SK-N-SH (cell line): ENCODE measurements around the gene RHEBL1. TPM values are rescaled to one million over a fixed set of nuclear protein-coding genes. Genes with fewer than 3 reads are reported as not detected.
A peak's percentile ranks its signal among the peaks of the same experiment; 100 is the strongest.

Experiments
- CTCF ChIA-PET: fragments of 300-600, 350-600 bp; formaldehyde crosslinking; extraction: SDS; loops from one replicate; lab custom pipeline; 2021; lab: Yijun Ruan, JAX
- POLR2A ChIA-PET: fragments of 350-600 bp; sonication (Branson Sonifier 250); formaldehyde crosslinking; extraction: SDS; loops from one replicate; lab custom pipeline; 2020; ENCODE audit warnings: antibody characterized with exemption, inconsistent platforms; lab: Yijun Ruan, JAX
- DNase-seq: peaks from one replicate; pipeline ENCODE4 v3.0.0; 2012
- H2AFZ ChIP-seq: fragments of 200-600 bp; sonication (generic); 2 replicates; pipeline ENCODE4 v1.8.1; 2016; ENCODE audit warnings: antibody characterized with exemption, mild to moderate bottlenecking, low read depth
- H3F3A ChIP-seq: fragments of 200-600 bp; sonication (generic); replicated peaks from 2 replicates; pipeline ENCODE3; 2016; ENCODE audit warnings: antibody characterized with exemption, mild to moderate bottlenecking; ENCODE audit not compliant: insufficient read depth
- H3K27ac ChIP-seq, 2 experiments: fragments of 200-500 bp in 1 of 2; fragments of 200-600 bp in 1 of 2; sonication (Bioruptor generic) in 1 of 2; sonication (generic), shearing (Covaris generic) in 1 of 2; 2 replicates each; pipeline versions ENCODE4 v1.5.1 to v1.6.1; 2014 to 2016; ENCODE audit warnings: low read depth in 2 of 2, inconsistent platforms in 1 of 2, low read length in 1 of 2, mild to moderate bottlenecking in 1 of 2, mixed read lengths in 1 of 2
- H3K27me3 ChIP-seq: fragments of 200-600 bp; sonication (generic), shearing (Covaris generic); 2 replicates; pipeline ENCODE4 v1.6.1; 2016; ENCODE audit warnings: mixed run types; ENCODE audit not compliant: insufficient read depth
- H3K36me3 ChIP-seq, 2 experiments: fragments of 200-500 bp in 1 of 2; fragments of 200-600 bp in 1 of 2; sonication (Bioruptor generic) in 1 of 2; sonication (generic) in 1 of 2; replicated peaks in 1 of 2; 2 replicates each; pipeline versions ENCODE3 to v1.5.1; 2014 to 2016; ENCODE audit warnings: low read length in 1 of 2, mild to moderate bottlenecking in 1 of 2; ENCODE audit not compliant: insufficient read depth in 2 of 2, control insufficient read depth in 1 of 2
- H3K4me1 ChIP-seq, 2 experiments: fragments of 200-500 bp in 1 of 2; fragments of 200-600 bp in 1 of 2; sonication (Bioruptor generic) in 1 of 2; sonication (generic), shearing (Covaris generic) in 1 of 2; 2 replicates each; pipeline versions ENCODE4 v1.5.1 to v1.6.1; 2014 to 2016; ENCODE audit warnings: low read depth in 1 of 2, low read length in 1 of 2, mixed run types in 1 of 2; ENCODE audit not compliant: insufficient read depth in 2 of 2, control insufficient read depth in 1 of 2
- H3K4me2 ChIP-seq: fragments of 200-600 bp; sonication (generic), shearing (Covaris generic); 2 replicates; pipeline ENCODE4 v1.6.1; 2017; ENCODE audit warnings: mixed run types
- H3K4me3 ChIP-seq, 2 experiments: fragments of 200-500 bp in 1 of 2; fragments of 200-600 bp in 1 of 2; sonication (Bioruptor generic) in 1 of 2; sonication (generic), shearing (Covaris generic) in 1 of 2; 2 replicates each; pipeline versions ENCODE4 v1.5.1 to v1.8.1; 2014 to 2016; ENCODE audit warnings: low read depth in 2 of 2, inconsistent platforms in 1 of 2, low read length in 1 of 2, mild to moderate bottlenecking in 1 of 2, mixed read lengths in 1 of 2, moderate library complexity in 1 of 2
- H3K79me2 ChIP-seq: fragments of 200-600 bp; sonication (generic); 2 replicates; pipeline ENCODE4 v1.8.1; 2017; ENCODE audit warnings: mild to moderate bottlenecking; ENCODE audit not compliant: insufficient read depth
- H3K9ac ChIP-seq: fragments of 200-600 bp; sonication (generic); 2 replicates; pipeline ENCODE4 v1.6.1; 2017; ENCODE audit warnings: mixed run types
- H3K9me2 ChIP-seq: fragments of 200-600 bp; sonication (generic); 2 replicates; pipeline ENCODE4 v1.6.1; 2017; ENCODE audit warnings: mixed run types
- H3K9me3 ChIP-seq: fragments of 200-600 bp; sonication (generic); 2 replicates; pipeline ENCODE4 v1.6.1; 2017; ENCODE audit warnings: mixed run types, mild to moderate bottlenecking, moderate library complexity
- H4K20me1 ChIP-seq: fragments of 200-600 bp; sonication (generic); 2 replicates; pipeline ENCODE4 v1.6.1; 2017; ENCODE audit warnings: mild to moderate bottlenecking, mixed run types; ENCODE audit not compliant: insufficient read depth
- CHD2 ChIP-seq: fragments of 150-350 bp; IDR thresholded peaks from 2 replicates; pipeline ENCODE4 v1.6.1; 2018; ENCODE audit warnings: low read length; ENCODE audit not compliant: partially characterized antibody
- ELF1 ChIP-seq: IDR thresholded peaks from 2 replicates; pipeline ENCODE4 v1.4.0; 2012
- EP300 ChIP-seq, 2 experiments: IDR thresholded peaks; 2 replicates each; pipeline versions ENCODE4 v1.4.0 to v1.6.1; 2012; ENCODE audit warnings: borderline replicate concordance in 1 of 2, low read depth in 1 of 2, low read length in 1 of 2
- FOXM1 ChIP-seq: IDR thresholded peaks from 2 replicates; pipeline ENCODE4 v1.4.0; 2012; ENCODE audit warnings: low read depth, mild to moderate bottlenecking
- GABPA ChIP-seq: IDR thresholded peaks from 2 replicates; pipeline ENCODE4 v1.4.0; 2012; ENCODE audit warnings: low read depth, mild to moderate bottlenecking
- MEF2A ChIP-seq: IDR thresholded peaks from 2 replicates; pipeline ENCODE4 v1.4.0; 2012; ENCODE audit warnings: low read depth, borderline replicate concordance
- MXI1 ChIP-seq: IDR thresholded peaks from 2 replicates; pipeline ENCODE4 v1.6.1; 2012; ENCODE audit warnings: mild to moderate bottlenecking, low read depth, low read length, improper control_type of control experiment
- RCOR1 ChIP-seq: fragments of 150-350 bp; IDR thresholded peaks from 2 replicates; pipeline ENCODE4 v1.6.1; 2017; ENCODE audit warnings: antibody characterized with exemption, low read length
- TAF1 ChIP-seq: IDR thresholded peaks from 2 replicates; pipeline ENCODE4 v1.6.1; 2012; ENCODE audit warnings: low read depth, mild to moderate bottlenecking, low read length, moderate library complexity, borderline replicate concordance
- TEAD4 ChIP-seq: IDR thresholded peaks from 2 replicates; pipeline ENCODE4 v1.4.0; 2012; ENCODE audit warnings: mild to moderate bottlenecking, borderline replicate concordance; ENCODE audit not compliant: insufficient read depth
- YY1 ChIP-seq: IDR thresholded peaks from 2 replicates; pipeline ENCODE4 v1.4.0; 2012; ENCODE audit warnings: low read depth, mild to moderate bottlenecking
- WGBS: methylation state at CpG from one replicate; pipeline ENCODE4 v1.1.6; 2017; ENCODE audit warnings: low lambda C conversion rate; 5-methylcytosine and 5-hydroxymethylcytosine counted together
- polyA plus RNA-seq, 3 experiments: library from polyadenylated mRNA; depleted of rRNA; stranded (reverse); fragments of >200 nt; gene quantifications; 2 replicates each; pipeline ENCODE4 v1.2.3, GENCODE V29; 2012
- TF ChIP-seq, protein P1 (sequence below): IDR thresholded peaks from 2 replicates; pipeline ENCODE4 v1.4.0; 2012; ENCODE audit warnings: low read depth
- TF ChIP-seq, protein P2 (sequence below): IDR thresholded peaks from 2 replicates; pipeline ENCODE4; 2012
- TF ChIP-seq, protein P3 (sequence below): IDR thresholded peaks from 2 replicates; pipeline ENCODE4 v1.6.1; 2012; ENCODE audit warnings: mild to moderate bottlenecking, low read depth, low read length, moderate library complexity
- TF ChIP-seq, protein P4 (sequence below): fragments of 200-600 bp; sonication (generic); IDR thresholded peaks from 2 replicates; pipeline ENCODE4 v1.6.1; 2017; ENCODE audit warnings: antibody characterized with exemption, mild to moderate bottlenecking, moderate library complexity
- TF ChIP-seq, protein P5 (sequence below): IDR thresholded peaks from 2 replicates; pipeline ENCODE4 v1.4.0; 2012; ENCODE audit warnings: low read depth, borderline replicate concordance
- TF ChIP-seq, protein P6 (sequence below): IDR thresholded peaks from 2 replicates; pipeline ENCODE4 v1.4.0; 2012; ENCODE audit warnings: low read depth, borderline replicate concordance
- TF ChIP-seq, protein P7 (sequence below): fragments of 150-350 bp; IDR thresholded peaks from 2 replicates; pipeline ENCODE4 v1.6.1; 2017; ENCODE audit warnings: antibody characterized with exemption, low read length, low read depth, borderline replicate concordance

RHEBL1 gene
- polyA plus RNA-seq, 1 of the 3 experiments (the other 2 are of a cell fraction) = 2.2 TPM

DNA sequence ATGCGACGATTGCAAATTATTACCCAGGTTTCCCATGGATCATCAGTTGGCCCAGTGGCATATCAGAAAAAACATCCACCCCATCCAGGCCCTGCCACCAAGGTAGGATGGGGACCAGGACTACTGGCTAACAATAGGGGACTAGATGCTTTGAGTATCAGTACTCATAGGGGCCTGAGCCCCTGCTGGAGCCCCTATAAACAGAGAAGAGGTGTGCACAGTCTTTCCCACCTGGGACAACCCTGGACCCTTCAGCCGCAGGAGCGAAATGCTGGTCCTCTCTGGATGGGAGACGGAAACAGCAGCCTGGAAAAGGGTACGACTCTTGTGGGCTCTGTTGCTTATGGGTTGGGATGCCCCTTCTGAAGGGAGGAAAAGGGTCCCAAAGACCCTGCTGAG is 19.2 kb upstream of the RHEBL1 start (continued):
- TF ChIP-seq MXI1 = no peak

DNA sequence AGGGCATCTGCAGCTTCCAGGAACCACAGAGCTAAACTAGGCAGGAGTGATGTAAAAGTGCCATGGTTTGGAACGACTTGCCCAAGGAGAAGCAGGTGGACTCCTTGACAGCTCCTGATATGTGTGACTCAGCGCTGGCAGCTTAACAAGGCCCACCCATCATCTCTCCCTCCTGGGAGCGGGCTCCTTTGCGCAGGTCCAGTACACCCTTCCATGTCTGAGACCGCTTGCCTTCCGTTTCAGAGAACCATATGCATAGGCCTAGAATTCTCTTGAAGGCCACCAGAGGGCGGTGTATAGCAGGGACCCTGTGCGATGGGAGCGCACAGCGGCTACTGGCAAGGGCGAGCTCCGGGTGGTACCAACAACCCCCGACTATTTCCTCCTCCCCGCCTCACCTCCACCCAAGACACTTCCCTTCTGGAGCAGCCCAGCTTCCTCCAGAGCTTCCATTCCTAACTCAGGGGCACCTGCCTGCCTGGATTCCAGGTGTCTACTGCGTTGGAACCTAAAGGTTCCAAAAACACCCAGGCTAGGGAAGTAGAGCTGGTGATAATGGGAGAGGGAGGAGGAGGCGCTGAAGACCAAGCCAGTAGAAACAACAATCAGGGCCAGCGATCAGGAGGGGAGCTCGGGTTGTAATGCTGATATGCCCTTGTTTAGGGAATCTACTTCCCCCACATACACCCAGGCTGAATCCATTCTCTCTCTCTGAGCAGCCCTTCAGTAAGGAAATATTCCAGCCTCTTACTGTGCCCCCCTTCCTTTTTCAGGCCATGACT is 18.6 kb upstream of the RHEBL1 start:
- Histone ChIP-seq H3K27me3 (no peaks in the 10 kb centered on the region), H4K20me1 (no peaks in the 10 kb centered on the region), H3K9me3 (no peaks in the 10 kb centered on the region), H3K9ac (no peak overlapping the region), H3K4me2 (peak overlapping the region; percentile 69; the same call in 1 of the 2 replicates), H3K79me2 (no peaks in the 10 kb centered on the region), H2AFZ (peak overlapping the region; percentile 67; the same call in 1 of the 2 replicates), H3K9me2 (no peaks in the 10 kb centered on the region), H3K36me3 (no peaks in the 10 kb centered on the region), H3K4me3 (peak overlapping the region in 1 of 2 experiments; percentile 49; a peak in 2 of 4 replicates), H3K4me1 (peaks cover 0 to 24% of the 10 kb centered on the region in 2 experiments; a peak in 1 of 4 replicates), H3K27ac (no peak overlapping the region), H3F3A (peaks cover 3% of the 10 kb centered on the region)
- ChIA-PET POLR2A (interaction anchor here (1.0 to 1.7 kb wide), 4 partner anchors 19 to 43 kb away, joined by 3 to 12 read pairs (median 7); partner anchors contain the start of genes LMBR1L, RHEBL1 and TUBA1B), CTCF (interaction anchor here (0.6 to 12.8 kb wide), 51 partner anchors 9 to 1026 kb away, joined by 3 to 315 read pairs (median 4); partner anchors contain the start of genes DDN, DHH, KMT2D and LMBR1L)
- DNase-seq = peak; percentile 86
- 8% methylated on average over 17 of the region's 18 CpGs for WGBS
- no peak for TF ChIP-seq FOXM1
- TF ChIP-seq TEAD4 = no peak
- TF ChIP-seq, protein P1, sequence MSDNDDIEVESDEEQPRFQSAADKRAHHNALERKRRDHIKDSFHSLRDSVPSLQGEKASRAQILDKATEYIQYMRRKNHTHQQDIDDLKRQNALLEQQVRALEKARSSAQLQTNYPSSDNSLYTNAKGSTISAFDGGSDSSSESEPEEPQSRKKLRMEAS = no peak
- peak; percentile 46; the same call in 1 of the 2 replicates for TF ChIP-seq MXI1
- TF ChIP-seq, protein P2, sequence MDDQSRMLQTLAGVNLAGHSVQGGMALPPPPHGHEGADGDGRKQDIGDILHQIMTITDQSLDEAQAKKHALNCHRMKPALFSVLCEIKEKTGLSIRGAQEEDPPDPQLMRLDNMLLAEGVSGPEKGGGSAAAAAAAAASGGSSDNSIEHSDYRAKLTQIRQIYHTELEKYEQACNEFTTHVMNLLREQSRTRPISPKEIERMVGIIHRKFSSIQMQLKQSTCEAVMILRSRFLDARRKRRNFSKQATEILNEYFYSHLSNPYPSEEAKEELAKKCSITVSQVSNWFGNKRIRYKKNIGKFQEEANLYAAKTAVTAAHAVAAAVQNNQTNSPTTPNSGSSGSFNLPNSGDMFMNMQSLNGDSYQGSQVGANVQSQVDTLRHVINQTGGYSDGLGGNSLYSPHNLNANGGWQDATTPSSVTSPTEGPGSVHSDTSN = peak; percentile 44; the same call in 1 of the 2 replicates
- TF ChIP-seq, protein P3, sequence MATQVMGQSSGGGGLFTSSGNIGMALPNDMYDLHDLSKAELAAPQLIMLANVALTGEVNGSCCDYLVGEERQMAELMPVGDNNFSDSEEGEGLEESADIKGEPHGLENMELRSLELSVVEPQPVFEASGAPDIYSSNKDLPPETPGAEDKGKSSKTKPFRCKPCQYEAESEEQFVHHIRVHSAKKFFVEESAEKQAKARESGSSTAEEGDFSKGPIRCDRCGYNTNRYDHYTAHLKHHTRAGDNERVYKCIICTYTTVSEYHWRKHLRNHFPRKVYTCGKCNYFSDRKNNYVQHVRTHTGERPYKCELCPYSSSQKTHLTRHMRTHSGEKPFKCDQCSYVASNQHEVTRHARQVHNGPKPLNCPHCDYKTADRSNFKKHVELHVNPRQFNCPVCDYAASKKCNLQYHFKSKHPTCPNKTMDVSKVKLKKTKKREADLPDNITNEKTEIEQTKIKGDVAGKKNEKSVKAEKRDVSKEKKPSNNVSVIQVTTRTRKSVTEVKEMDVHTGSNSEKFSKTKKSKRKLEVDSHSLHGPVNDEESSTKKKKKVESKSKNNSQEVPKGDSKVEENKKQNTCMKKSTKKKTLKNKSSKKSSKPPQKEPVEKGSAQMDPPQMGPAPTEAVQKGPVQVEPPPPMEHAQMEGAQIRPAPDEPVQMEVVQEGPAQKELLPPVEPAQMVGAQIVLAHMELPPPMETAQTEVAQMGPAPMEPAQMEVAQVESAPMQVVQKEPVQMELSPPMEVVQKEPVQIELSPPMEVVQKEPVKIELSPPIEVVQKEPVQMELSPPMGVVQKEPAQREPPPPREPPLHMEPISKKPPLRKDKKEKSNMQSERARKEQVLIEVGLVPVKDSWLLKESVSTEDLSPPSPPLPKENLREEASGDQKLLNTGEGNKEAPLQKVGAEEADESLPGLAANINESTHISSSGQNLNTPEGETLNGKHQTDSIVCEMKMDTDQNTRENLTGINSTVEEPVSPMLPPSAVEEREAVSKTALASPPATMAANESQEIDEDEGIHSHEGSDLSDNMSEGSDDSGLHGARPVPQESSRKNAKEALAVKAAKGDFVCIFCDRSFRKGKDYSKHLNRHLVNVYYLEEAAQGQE = no peak
- TF ChIP-seq, protein P4, sequence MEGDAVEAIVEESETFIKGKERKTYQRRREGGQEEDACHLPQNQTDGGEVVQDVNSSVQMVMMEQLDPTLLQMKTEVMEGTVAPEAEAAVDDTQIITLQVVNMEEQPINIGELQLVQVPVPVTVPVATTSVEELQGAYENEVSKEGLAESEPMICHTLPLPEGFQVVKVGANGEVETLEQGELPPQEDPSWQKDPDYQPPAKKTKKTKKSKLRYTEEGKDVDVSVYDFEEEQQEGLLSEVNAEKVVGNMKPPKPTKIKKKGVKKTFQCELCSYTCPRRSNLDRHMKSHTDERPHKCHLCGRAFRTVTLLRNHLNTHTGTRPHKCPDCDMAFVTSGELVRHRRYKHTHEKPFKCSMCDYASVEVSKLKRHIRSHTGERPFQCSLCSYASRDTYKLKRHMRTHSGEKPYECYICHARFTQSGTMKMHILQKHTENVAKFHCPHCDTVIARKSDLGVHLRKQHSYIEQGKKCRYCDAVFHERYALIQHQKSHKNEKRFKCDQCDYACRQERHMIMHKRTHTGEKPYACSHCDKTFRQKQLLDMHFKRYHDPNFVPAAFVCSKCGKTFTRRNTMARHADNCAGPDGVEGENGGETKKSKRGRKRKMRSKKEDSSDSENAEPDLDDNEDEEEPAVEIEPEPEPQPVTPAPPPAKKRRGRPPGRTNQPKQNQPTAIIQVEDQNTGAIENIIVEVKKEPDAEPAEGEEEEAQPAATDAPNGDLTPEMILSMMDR = peak; percentile 87
- TF ChIP-seq, protein P5, sequence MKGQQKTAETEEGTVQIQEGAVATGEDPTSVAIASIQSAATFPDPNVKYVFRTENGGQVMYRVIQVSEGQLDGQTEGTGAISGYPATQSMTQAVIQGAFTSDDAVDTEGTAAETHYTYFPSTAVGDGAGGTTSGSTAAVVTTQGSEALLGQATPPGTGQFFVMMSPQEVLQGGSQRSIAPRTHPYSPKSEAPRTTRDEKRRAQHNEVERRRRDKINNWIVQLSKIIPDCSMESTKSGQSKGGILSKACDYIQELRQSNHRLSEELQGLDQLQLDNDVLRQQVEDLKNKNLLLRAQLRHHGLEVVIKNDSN = no peak
- 0 out of 2 replicates have a peak, but pooled peaks have one; percentile 33 for TF ChIP-seq RCOR1
- TF ChIP-seq GABPA = no peak
- no peak for TF ChIP-seq ELF1
- TF ChIP-seq MEF2A = no peak
- no peak for TF ChIP-seq TAF1
- TF ChIP-seq, protein P6, sequence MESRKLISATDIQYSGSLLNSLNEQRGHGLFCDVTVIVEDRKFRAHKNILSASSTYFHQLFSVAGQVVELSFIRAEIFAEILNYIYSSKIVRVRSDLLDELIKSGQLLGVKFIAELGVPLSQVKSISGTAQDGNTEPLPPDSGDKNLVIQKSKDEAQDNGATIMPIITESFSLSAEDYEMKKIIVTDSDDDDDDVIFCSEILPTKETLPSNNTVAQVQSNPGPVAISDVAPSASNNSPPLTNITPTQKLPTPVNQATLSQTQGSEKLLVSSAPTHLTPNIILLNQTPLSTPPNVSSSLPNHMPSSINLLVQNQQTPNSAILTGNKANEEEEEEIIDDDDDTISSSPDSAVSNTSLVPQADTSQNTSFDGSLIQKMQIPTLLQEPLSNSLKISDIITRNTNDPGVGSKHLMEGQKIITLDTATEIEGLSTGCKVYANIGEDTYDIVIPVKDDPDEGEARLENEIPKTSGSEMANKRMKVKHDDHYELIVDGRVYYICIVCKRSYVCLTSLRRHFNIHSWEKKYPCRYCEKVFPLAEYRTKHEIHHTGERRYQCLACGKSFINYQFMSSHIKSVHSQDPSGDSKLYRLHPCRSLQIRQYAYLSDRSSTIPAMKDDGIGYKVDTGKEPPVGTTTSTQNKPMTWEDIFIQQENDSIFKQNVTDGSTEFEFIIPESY = no peak
- TF ChIP-seq, protein P7, sequence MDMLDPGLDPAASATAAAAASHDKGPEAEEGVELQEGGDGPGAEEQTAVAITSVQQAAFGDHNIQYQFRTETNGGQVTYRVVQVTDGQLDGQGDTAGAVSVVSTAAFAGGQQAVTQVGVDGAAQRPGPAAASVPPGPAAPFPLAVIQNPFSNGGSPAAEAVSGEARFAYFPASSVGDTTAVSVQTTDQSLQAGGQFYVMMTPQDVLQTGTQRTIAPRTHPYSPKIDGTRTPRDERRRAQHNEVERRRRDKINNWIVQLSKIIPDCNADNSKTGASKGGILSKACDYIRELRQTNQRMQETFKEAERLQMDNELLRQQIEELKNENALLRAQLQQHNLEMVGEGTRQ = no peak
- no peak for TF ChIP-seq CHD2
- no peak for TF ChIP-seq YY1
- no peak for TF ChIP-seq EP300 (IDR thresholded peaks at IDR 0.05; ENCODE audit: borderline replicate concordance in 1 of 2, low read depth in 1 of 2, low read length in 1 of 2)
